CD14-positive monocyte (primary cell): Measurements from ENCODE around the gene PSPH. TPM values are rescaled to one million over a fixed set of nuclear protein-coding genes. Genes with fewer than 3 reads are reported as not detected.
"Not testable (repeated sequence)": the region's sequence is repeated elsewhere in the genome, so short reads cannot be mapped to it uniquely, and the experiment has no call there.

Source experiments
- DNase-seq, 3 donors: peaks; one replicate each; pipeline ENCODE4 v3.0.0-alpha.2; 2011 to 2022
- H2AFZ ChIP-seq: 2 replicates; pipeline ENCODE4 v1.6.0; 2012; ENCODE audit warnings: mild to moderate bottlenecking, low read depth, low read length, inconsistent platforms; ENCODE audit not compliant: insufficient read depth, poor library complexity, severe bottlenecking
- H3K27ac ChIP-seq, 2 donors: 1 replicate in 1 of 2; 2 replicates in 1 of 2; pipeline ENCODE4 v1.5.1; 2012 to 2013; ENCODE audit warnings: low read length in 2 of 2, control low read depth in 1 of 2, inconsistent platforms in 1 of 2, low read depth in 1 of 2, mild to moderate bottlenecking in 1 of 2
- H3K27me3 ChIP-seq, 2 donors: one replicate each; pipeline versions ENCODE4 v1.6.0 to v1.6.1; 2011 to 2013; ENCODE audit warnings: low read length in 2 of 2; ENCODE audit not compliant: control insufficient read depth in 2 of 2, insufficient read depth in 2 of 2
- H3K36me3 ChIP-seq, 2 donors: replicated peaks in 1 of 2; 1 replicate in 1 of 2; 2 replicates in 1 of 2; pipeline versions ENCODE4 v1.5.1 to v1.6.1; 2012 to 2013; ENCODE audit warnings: low read length in 2 of 2, control low read depth in 1 of 2, inconsistent platforms in 1 of 2, mild to moderate bottlenecking in 1 of 2; ENCODE audit not compliant: insufficient read depth in 2 of 2, control insufficient read depth in 1 of 2
- H3K4me1 ChIP-seq, 2 donors: 1 replicate in 1 of 2; 2 replicates in 1 of 2; pipeline versions ENCODE4 v1.5.1 to v1.6.1; 2012 to 2013; ENCODE audit warnings: low read length in 2 of 2, control low read depth in 1 of 2, inconsistent platforms in 1 of 2, mild to moderate bottlenecking in 1 of 2, moderate library complexity in 1 of 2; ENCODE audit not compliant: insufficient read depth in 2 of 2, control insufficient read depth in 1 of 2
- H3K4me2 ChIP-seq: replicated peaks from 2 replicates; pipeline ENCODE3; 2012; ENCODE audit warnings: low read length, moderate library complexity, mild to moderate bottlenecking; ENCODE audit not compliant: poor library complexity, severe bottlenecking; ENCODE audit errors: extremely low read depth
- H3K4me3 ChIP-seq, 3 experiments: fragments of 200-600 bp in 1 of 3; sonication (generic) in 1 of 3; replicated peaks in 1 of 3; 1 replicate in 2 of 3; 2 replicates in 1 of 3; pipeline ENCODE4 v1.5.1; 2011 to 2013; ENCODE audit warnings: low read length in 3 of 3, mild to moderate bottlenecking in 3 of 3, control low read depth in 2 of 3, low read depth in 2 of 3, inconsistent platforms in 1 of 3, moderate library complexity in 1 of 3
- H3K79me2 ChIP-seq: 2 replicates; pipeline ENCODE4 v1.6.0; 2012; ENCODE audit warnings: mild to moderate bottlenecking, control low read depth, inconsistent platforms, low read length, moderate library complexity; ENCODE audit not compliant: insufficient read depth
- H3K9ac ChIP-seq: 2 replicates; pipeline ENCODE4 v1.6.0; 2017; ENCODE audit warnings: low read length, mild to moderate bottlenecking; ENCODE audit not compliant: insufficient read depth, poor library complexity, severe bottlenecking
- H3K9me3 ChIP-seq, 2 donors: replicated peaks in 1 of 2; 1 replicate in 1 of 2; 2 replicates in 1 of 2; pipeline versions ENCODE4 v1.5.1 to v1.6.1; 2012 to 2013; ENCODE audit warnings: low read length in 2 of 2, control low read depth in 1 of 2; ENCODE audit not compliant: control insufficient read depth in 1 of 2, insufficient read depth in 1 of 2
- H4K20me1 ChIP-seq: 2 replicates; pipeline ENCODE4 v1.6.0; 2012; ENCODE audit warnings: mild to moderate bottlenecking, low read length, control low read depth, moderate library complexity; ENCODE audit not compliant: insufficient read depth
- H3K27ac Mint-ChIP-seq, 7 donors: one replicate each; pipeline ENCODE4 v1.8.0; 2020; ENCODE audit warnings: mild to moderate bottlenecking in 7 of 7, mixed read lengths in 7 of 7, moderate library complexity in 6 of 7, inconsistent platforms in 2 of 7
- H3K27me3 Mint-ChIP-seq, 3 donors: one replicate each; pipeline ENCODE4 v1.8.0; 2021 to 2022; ENCODE audit warnings: low read depth in 3 of 3, mild to moderate bottlenecking in 3 of 3, mixed read lengths in 3 of 3, moderate library complexity in 3 of 3, inconsistent platforms in 1 of 3
- H3K36me3 Mint-ChIP-seq, 2 donors: one replicate each; pipeline ENCODE4 v1.8.0; 2020; ENCODE audit warnings: mixed read lengths in 2 of 2, inconsistent platforms in 1 of 2, mild to moderate bottlenecking in 1 of 2
- H3K4me1 Mint-ChIP-seq: one replicate; pipeline ENCODE4 v1.8.0; 2020; ENCODE audit warnings: mild to moderate bottlenecking, mixed read lengths
- H3K4me3 Mint-ChIP-seq, 2 donors: one replicate each; pipeline ENCODE4 v1.8.0; 2020; ENCODE audit warnings: mild to moderate bottlenecking in 2 of 2, mixed read lengths in 2 of 2, moderate library complexity in 1 of 2
- H3K9me3 Mint-ChIP-seq, 7 donors: one replicate each; pipeline ENCODE4 v1.8.0; 2020 to 2022; ENCODE audit warnings: mixed read lengths in 7 of 7, mild to moderate bottlenecking in 6 of 7, moderate library complexity in 6 of 7, inconsistent platforms in 2 of 7
- CTCF ChIP-seq: fragments of 200-600 bp; IDR thresholded peaks from one replicate; pipeline ENCODE4 v1.8.0; 2022; ENCODE audit warnings: antibody characterized with exemption, mild to moderate bottlenecking
- WGBS: methylation state at CpG from one replicate; pipeline ENCODE4 v1.1.5; 2013; ENCODE audit warnings: missing lambda C conversion rate; ENCODE audit not compliant: insufficient coverage; 5-methylcytosine and 5-hydroxymethylcytosine counted together
- intact Hi-C, 2 donors: fragments of 100-400 bp; cut with micrococcal nuclease; formaldehyde crosslinking; loops; one replicate each; pipeline versions ENCODE4 v1.15.0 to v1.15.1; 2023
- polyA plus RNA-seq, 3 donors: library from polyadenylated mRNA; depleted of rRNA in 1 of 3; unstranded in 2 of 3; stranded (reverse) in 1 of 3; fragments of 300-500 nt in 2 of 3; fragments of >200 nt in 1 of 3; fragmentation: Illumina TruSeq in 2 of 3; gene quantifications; 1 replicate in 2 of 3; 2 replicates in 1 of 3; pipeline ENCODE4 v1.2.3, GENCODE V29; 2012 to 2021

The PSPH gene
- polyA plus RNA-seq, 3 donors = 1.7 to 6.7 (median 5.3) TPM

GRCh38 chr7:56097700-56098099 is 46.5 kb upstream of the PSPH start:
- Histone ChIP-seq H3K27me3 (no peaks in the 10 kb centered on the region), H3K27ac (no peak overlapping the region), H3K9me3 (no peaks in the 10 kb centered on the region), H3K36me3 (peaks cover 33 to 41% of the 10 kb centered on the region in 2 donors), H3K4me2 (no peak overlapping the region), H4K20me1 (peaks cover 2% of the 10 kb centered on the region), H3K4me1 (no peaks in the 10 kb centered on the region), H3K79me2 (no peaks in the 10 kb centered on the region), H3K4me3 (no peak overlapping the region), H2AFZ (no peak overlapping the region), H3K9ac (no peak overlapping the region)
- Mint-ChIP-seq H3K27me3 (no peaks in the 10 kb centered on the region), H3K27ac (no peak overlapping the region), H3K4me3 (no peak overlapping the region), H3K4me1 (no peaks in the 10 kb centered on the region), H3K9me3 (no peaks in the 10 kb centered on the region), H3K36me3 (peaks cover 37 to 53% of the 10 kb centered on the region in 2 donors)
- intact Hi-C loops = no loop called here
- WGBS = no CpG with 5 or more reads among the region's 5 CpGs
- TF ChIP-seq CTCF = no peak
- no peak for DNase-seq

- Mint-ChIP-seq H3K36me3 (peaks cover 7 to 13% of the 10 kb centered on the region in 2 donors), H3K4me3 (no peak within 1 kb of the TSS), H3K9me3 (peaks cover 0 to 3% (median 0%) of the 10 kb centered on the region in 7 donors), H3K27ac (peak within 1 kb of the TSS in 2 of 7 donors; percentile 9 to 21), H3K27me3 (peaks cover 0 to 3% (median 0%) of the 10 kb centered on the region in 3 donors), H3K4me1 (no peaks in the 10 kb centered on the region)
- Histone ChIP-seq H3K4me1 (no peaks in the 10 kb centered on the region), H3K27me3 (no peaks in the 10 kb centered on the region), H3K4me3 (no peak within 1 kb of the TSS), H3K79me2 (no peaks in the 10 kb centered on the region), H3K9me3 (no peaks in the 10 kb centered on the region), H3K36me3 (peaks cover 0 to 2% of the 10 kb centered on the region in 2 donors), H3K4me2 (no peak within 1 kb of the TSS), H3K9ac (no peak within 1 kb of the TSS), H4K20me1 (no peaks in the 10 kb centered on the region), H3K27ac (no peak within 1 kb of the TSS), H2AFZ (no peak within 1 kb of the TSS)
- TF ChIP-seq CTCF = no peak
- intact Hi-C loops = no loop called here
- WGBS = 74% methylated on average over 16 of the region's 19 CpGs
- DNase-seq = no peak
These were observed 41.7 kb upstream of the PSPH start, which contains the start of gene PHKG1 for GRCh38 chr7:56092789-56093531. Gene PHKG1 (minus strand): TSS chr7:56092952. CDS start chr7:56088941, 4,011 bp downstream.

- not testable (repeated sequence) for H3K4me1 ChIP-seq, H3K4me2 ChIP-seq, H3K4me3 Mint-ChIP-seq
These were observed 41.1 kb upstream of the PSPH start for GRCh38 chr7:56092388-56092787.

More at GRCh38 chr7:56092388-56092787, 41.1 kb upstream of the PSPH start:
- no CpG with 5 or more reads among the region's 6 CpGs for WGBS
- H3K36me3 ChIP-seq, DNase-seq, H3K9me3 Mint-ChIP-seq, H2AFZ ChIP-seq, H3K27me3 ChIP-seq, H3K79me2 ChIP-seq, H3K4me3 ChIP-seq, H3K9me3 ChIP-seq, H3K27me3 Mint-ChIP-seq, intact Hi-C loops, H3K27ac Mint-ChIP-seq, H3K4me1 Mint-ChIP-seq, H4K20me1 ChIP-seq, H3K27ac ChIP-seq, H3K9ac ChIP-seq: not testable (repeated sequence)
- peaks cover 7 to 12% of the 10 kb centered on the region in 2 donors for H3K36me3 Mint-ChIP-seq
